ENCODE measurements around the gene ENPP1. TPM values are rescaled to one million over a fixed set of nuclear protein-coding genes. Genes with fewer than 3 reads are reported as not detected.
A peak's percentile ranks its signal among the peaks of the same experiment; 100 is the strongest.
"Not testable (repeated sequence)": the region's sequence is repeated elsewhere in the genome, so short reads cannot be mapped to it uniquely, and the experiment has no call there.

Gene ENPP1
- polyA plus RNA-seq, 6 donors from 2014 or later, result 0.33 to 1.3 (median 0.75) TPM; not detected in 1

GRCh38 chr6:131846023-131846663 is 38.3 kb downstream of the ENPP1 start:
- Mint-ChIP-seq H3K36me3 (no peaks in the 10 kb centered on the region), H3K4me3 (no peak overlapping the region), H3K27me3 (peaks cover 6 to 50% (median 34%) of the 10 kb centered on the region in 3 donors), H3K4me1 (peaks cover 0 to 2% (median 0%) of the 10 kb centered on the region in 3 donors), H3K9me3 (no peaks in the 10 kb centered on the region), H3K27ac (no peak overlapping the region)
- DNase-seq, result no peak
- no peak for ATAC-seq (ENCODE audit: low read depth in 2 of 2)

GRCh38 chr6:131846905-131847304 is 39.1 kb downstream of the ENPP1 start:
- ATAC-seq (ENCODE audit: low read depth in 2 of 2) (no peak), DNase-seq (no peak)
- no peaks in the 10 kb centered on the region for H3K9me3 Mint-ChIP-seq
- no peaks in the 10 kb centered on the region for H3K4me1 Mint-ChIP-seq
- H3K27me3 Mint-ChIP-seq, result peaks cover 6 to 44% (median 30%) of the 10 kb centered on the region in 3 donors
- H3K4me3 Mint-ChIP-seq, result no peak overlapping the region
- H3K27ac Mint-ChIP-seq, result no peak overlapping the region
- H3K36me3 Mint-ChIP-seq, result no peaks in the 10 kb centered on the region

GRCh38 chr6:131849799-131850198 is 42.0 kb downstream of the ENPP1 start:
- peaks cover 0 to 20% (median 13%) of the 10 kb centered on the region in 3 donors for H3K27me3 Mint-ChIP-seq
- no peak overlapping the region for H3K27ac Mint-ChIP-seq
- ATAC-seq (ENCODE audit: low read depth in 2 of 2) (no peak), DNase-seq (no peak)
- no peaks in the 10 kb centered on the region for H3K4me1 Mint-ChIP-seq
- H3K36me3 Mint-ChIP-seq, result no peaks in the 10 kb centered on the region
- no peak overlapping the region for H3K4me3 Mint-ChIP-seq
- no peaks in the 10 kb centered on the region for H3K9me3 Mint-ChIP-seq

GRCh38 chr6:131851049-131851769 is 43.4 kb downstream of the ENPP1 start:
- H3K9me3 Mint-ChIP-seq, result no peaks in the 10 kb centered on the region
- H3K27me3 Mint-ChIP-seq, result peaks cover 0 to 13% (median 6%) of the 10 kb centered on the region in 3 donors
- H3K4me3 Mint-ChIP-seq, result no peak overlapping the region
- H3K27ac Mint-ChIP-seq, result peak overlapping the region in 1 of 6 donors; percentile 29
- H3K4me1 Mint-ChIP-seq, result no peaks in the 10 kb centered on the region
- DNase-seq, result no peak
- ATAC-seq (ENCODE audit: low read depth in 2 of 2), result no peak
- no peaks in the 10 kb centered on the region for H3K36me3 Mint-ChIP-seq

- ATAC-seq (ENCODE audit: low read depth in 2 of 2), result no peak
- Mint-ChIP-seq H3K36me3 (no peaks in the 10 kb centered on the region), H3K27me3 (peaks cover 0 to 7% (median 0%) of the 10 kb centered on the region in 3 donors), H3K27ac (peak overlapping the region in 1 of 6 donors; percentile 79), H3K9me3 (no peaks in the 10 kb centered on the region), H3K4me3 (no peak overlapping the region), H3K4me1 (no peaks in the 10 kb centered on the region)
- DNase-seq, result no peak
Observed at GRCh38 chr6:131852200-131852599, 44.4 kb downstream of the ENPP1 start.

GRCh38 chr6:131854803-131855202 is 47.0 kb downstream of the ENPP1 start:
- no peak overlapping the region for H3K4me3 Mint-ChIP-seq
- H3K4me1 Mint-ChIP-seq, result no peaks in the 10 kb centered on the region
- H3K9me3 Mint-ChIP-seq, result peaks cover 0 to 2% (median 0%) of the 10 kb centered on the region in 7 donors
- peaks cover 0 to 6% (median 0%) of the 10 kb centered on the region in 3 donors for H3K27me3 Mint-ChIP-seq
- H3K27ac Mint-ChIP-seq, result no peak overlapping the region
- no peak for DNase-seq
- ATAC-seq (ENCODE audit: low read depth in 2 of 2), result no peak
- H3K36me3 Mint-ChIP-seq, result no peaks in the 10 kb centered on the region

- Mint-ChIP-seq H3K27ac (no peak overlapping the region), H3K4me3 (no peak overlapping the region), H3K9me3 (peaks cover 0 to 2% (median 0%) of the 10 kb centered on the region in 7 donors), H3K36me3 (no peaks in the 10 kb centered on the region), H3K4me1 (no peaks in the 10 kb centered on the region), H3K27me3 (peaks cover 0 to 13% (median 0%) of the 10 kb centered on the region in 3 donors)
- DNase-seq, result no peak
- ATAC-seq (ENCODE audit: low read depth in 2 of 2), result no peak
Observed at GRCh38 chr6:131858765-131859415, 51.1 kb downstream of the ENPP1 start.

- H3K9me3 Mint-ChIP-seq; H3K27ac Mint-ChIP-seq; DNase-seq; H3K36me3 Mint-ChIP-seq; ATAC-seq (ENCODE audit: low read depth in 2 of 2); H3K4me3 Mint-ChIP-seq; H3K4me1 Mint-ChIP-seq: not testable (repeated sequence)
- H3K27me3 Mint-ChIP-seq, result peaks cover 0 to 13% (median 0%) of the 10 kb centered on the region in 3 donors
Observed at GRCh38 chr6:131859658-131860057, 51.8 kb downstream of the ENPP1 start.

- Mint-ChIP-seq H3K4me3 (no peak overlapping the region), H3K36me3 (no peaks in the 10 kb centered on the region), H3K27ac (no peak overlapping the region), H3K27me3 (peaks cover 0 to 18% (median 0%) of the 10 kb centered on the region in 3 donors), H3K4me1 (no peaks in the 10 kb centered on the region), H3K9me3 (peaks cover 0 to 2% (median 0%) of the 10 kb centered on the region in 7 donors)
- ATAC-seq (ENCODE audit: low read depth in 2 of 2) (no peak), DNase-seq (no peak)
Observed at GRCh38 chr6:131861381-131861780, 53.6 kb downstream of the ENPP1 start.

- Mint-ChIP-seq H3K4me3 (no peak overlapping the region), H3K27me3 (peaks cover 0 to 21% (median 0%) of the 10 kb centered on the region in 3 donors), H3K27ac (no peak overlapping the region), H3K36me3 (no peaks in the 10 kb centered on the region), H3K4me1 (no peaks in the 10 kb centered on the region), H3K9me3 (peaks cover 0 to 1% (median 0%) of the 10 kb centered on the region in 7 donors)
- no peak for DNase-seq
- no peak for ATAC-seq (ENCODE audit: low read depth in 2 of 2)
Observed at GRCh38 chr6:131862476-131862875, 54.7 kb downstream of the ENPP1 start.

- H3K27ac Mint-ChIP-seq, result no peak overlapping the region
- no peak for DNase-seq
Observed at GRCh38 chr6:131867744-131868143, 59.9 kb downstream of the ENPP1 start.

GRCh38 chr6:131868836-131869235 is 61.0 kb downstream of the ENPP1 start:
- ATAC-seq (ENCODE audit: low read depth in 2 of 2) (no peak), DNase-seq (no peak)
- H3K4me3 Mint-ChIP-seq, result no peak overlapping the region
- H3K4me1 Mint-ChIP-seq, result no peaks in the 10 kb centered on the region
- no peaks in the 10 kb centered on the region for H3K9me3 Mint-ChIP-seq
- H3K27ac Mint-ChIP-seq, result no peak overlapping the region
- H3K36me3 Mint-ChIP-seq, result no peaks in the 10 kb centered on the region
- peaks cover 0 to 13% (median 4%) of the 10 kb centered on the region in 3 donors for H3K27me3 Mint-ChIP-seq

More at GRCh38 chr6:131867744-131868143, 59.9 kb downstream of the ENPP1 start:
- Mint-ChIP-seq H3K36me3 (no peaks in the 10 kb centered on the region), H3K9me3 (no peaks in the 10 kb centered on the region), H3K4me3 (no peak overlapping the region), H3K4me1 (no peaks in the 10 kb centered on the region), H3K27me3 (peaks cover 0 to 13% (median 4%) of the 10 kb centered on the region in 3 donors)
- ATAC-seq (ENCODE audit: low read depth in 2 of 2), result no peak

GRCh38 chr6:131875647-131876046 is 67.8 kb downstream of the ENPP1 start:
- Mint-ChIP-seq H3K36me3 (no peaks in the 10 kb centered on the region), H3K4me3 (no peak overlapping the region), H3K4me1 (no peaks in the 10 kb centered on the region), H3K27ac (no peak overlapping the region), H3K27me3 (peaks cover 0 to 6% (median 0%) of the 10 kb centered on the region in 3 donors), H3K9me3 (no peaks in the 10 kb centered on the region)
- ATAC-seq (ENCODE audit: low read depth in 2 of 2) (no peak), DNase-seq (no peak)
